A549 (cell line): Measurements from ENCODE around the gene FBXO7. TPM values are rescaled to one million over a fixed set of nuclear protein-coding genes. Genes with fewer than 3 reads are reported as not detected.

Experiments
- ATAC-seq, 2 experiments: fragments of 200-7000 bp in 1 of 2; fragments of >200 bp in 1 of 2; cut with Nextera tagmentation in 1 of 2; cut with Tn5 transposase in 1 of 2; 3 replicates each; pipeline versions ENCODE4 v1.8.0 to v1.9.1; 2018 to 2020; ENCODE audit warnings: mild to moderate bottlenecking in 1 of 2, moderate library complexity in 1 of 2
- CTCF ChIA-PET: fragments of 300-600 bp; sonication (Branson Sonifier 250); formaldehyde crosslinking; extraction: SDS; loops from one replicate; lab custom pipeline; 2021; ENCODE audit warnings: antibody characterized with exemption, inconsistent platforms; lab: Yijun Ruan, JAX
- POLR2A ChIA-PET: fragments of 350-600 bp; formaldehyde crosslinking; extraction: SDS; loops from one replicate; lab custom pipeline; 2021; ENCODE audit warnings: antibody characterized with exemption, inconsistent platforms; lab: Yijun Ruan, JAX
- DNase-seq, 2 experiments: peaks; one replicate each; pipeline versions ENCODE4 v3.0.0 to v3.0.0-alpha.2; 2011 to 2016; ENCODE audit warnings: low read depth in 1 of 2, low spot score in 1 of 2
- FAIRE-seq: peaks from 2 replicates; lab custom pipeline; 2011; peaks lifted over from hg19 to GRCh38; lab: Jason Lieb, UNC
- H3K27ac ChIP-seq, 2 experiments: fragments of >200 bp; sonication (Bioruptor Twin); formaldehyde crosslinking; 3 replicates each; pipeline ENCODE4 v1.5.1; 2016 to 2017
- H3K4me1 ChIP-seq: fragments of >200 bp; sonication (Bioruptor Twin); formaldehyde crosslinking; 3 replicates; pipeline ENCODE4 v1.6.1; 2016
- H3K4me2 ChIP-seq: fragments of >200 bp; sonication (Bioruptor Twin); formaldehyde crosslinking; 3 replicates; pipeline ENCODE4 v1.6.1; 2016
- H3K4me3 ChIP-seq: fragments of >200 bp; sonication (Bioruptor Twin); formaldehyde crosslinking; 3 replicates; pipeline ENCODE4 v1.5.1; 2016
- H3K9me3 ChIP-seq: fragments of >200 bp; sonication (Bioruptor Twin); formaldehyde crosslinking; 3 replicates; pipeline ENCODE4 v1.6.1; 2016
- ATOH8 ChIP-seq: fragments of 250-450 bp; sonication (Bioruptor Pico); IDR thresholded peaks from 2 replicates; pipeline ENCODE4 v1.5.0; 2020; ENCODE audit warnings: low read depth, mild to moderate bottlenecking, moderate library complexity
- BCL3 ChIP-seq: fragments of >200 bp; sonication (Bioruptor Twin); formaldehyde crosslinking; IDR thresholded peaks from 3 replicates; pipeline ENCODE4 v1.6.1; 2016
- BHLHE40 ChIP-seq: IDR thresholded peaks from 2 replicates; pipeline ENCODE4 v1.6.1; 2012; ENCODE audit warnings: low read depth, low read length, inconsistent platforms
- CEBPB ChIP-seq, 2 experiments: fragments of >200 bp in 1 of 2; sonication (Bioruptor Twin) in 1 of 2; formaldehyde crosslinking in 1 of 2; IDR thresholded peaks; 2 replicates each; pipeline ENCODE4 v1.6.1; 2012 to 2016
- CHD2 ChIP-seq: fragments of 150-350 bp; IDR thresholded peaks from 2 replicates; pipeline ENCODE4 v1.6.1; 2014; ENCODE audit warnings: low read length; ENCODE audit not compliant: partially characterized antibody
- CHD4 ChIP-seq: fragments of 200-600 bp; sonication (generic); IDR thresholded peaks from 2 replicates; pipeline ENCODE4 v1.6.1; 2016; ENCODE audit warnings: antibody characterized with exemption, mild to moderate bottlenecking, borderline replicate concordance
- E2F6 ChIP-seq: IDR thresholded peaks from 2 replicates; pipeline ENCODE4 v1.6.1; 2012; ENCODE audit warnings: low read depth, borderline replicate concordance
- EHMT2 ChIP-seq: fragments of 200-600 bp; sonication (generic); IDR thresholded peaks from 2 replicates; pipeline ENCODE4 v1.6.1; 2016; ENCODE audit warnings: antibody characterized with exemption, low read depth, mild to moderate bottlenecking, moderate library complexity
- EP300 ChIP-seq, 2 experiments: fragments of >200 bp; sonication (Bioruptor Twin); formaldehyde crosslinking; IDR thresholded peaks; 2 replicates in 1 of 2; 3 replicates in 1 of 2; pipeline ENCODE4 v1.6.1; 2016 to 2017
- ESRRA ChIP-seq: fragments of 150-350 bp; IDR thresholded peaks from 2 replicates; pipeline ENCODE4 v1.6.1; 2014; ENCODE audit warnings: mild to moderate bottlenecking, low read length, borderline replicate concordance
- FOSB ChIP-seq: fragments of 250-450 bp; sonication (Bioruptor Pico); IDR thresholded peaks from 2 replicates; pipeline ENCODE4 v1.5.0; 2020; ENCODE audit warnings: mild to moderate bottlenecking, moderate library complexity
- FOSL2 ChIP-seq, 2 experiments: fragments of 450-650 bp in 1 of 2; fragments of >200 bp in 1 of 2; sonication (Bioruptor Twin) in 1 of 2; formaldehyde crosslinking; IDR thresholded peaks; 2 replicates each; pipeline versions ENCODE4 v1.5.0 to v1.6.1; 2016 to 2020; ENCODE audit warnings: mild to moderate bottlenecking in 1 of 2, moderate library complexity in 1 of 2
- GATA3 ChIP-seq: IDR thresholded peaks from 2 replicates; pipeline ENCODE4 v1.6.1; 2012; ENCODE audit warnings: borderline replicate concordance
- HDAC2 ChIP-seq: fragments of 200-600 bp; sonication (generic); IDR thresholded peaks from 2 replicates; pipeline ENCODE4 v1.6.1; 2016
- HEYL ChIP-seq: fragments of 250-450 bp; sonication (Bioruptor Pico); IDR thresholded peaks from 2 replicates; pipeline ENCODE4 v1.8.0; 2021; ENCODE audit warnings: mild to moderate bottlenecking, moderate library complexity
- HOXA7 ChIP-seq: fragments of 250-450 bp; sonication (Bioruptor Pico); IDR thresholded peaks from 2 replicates; pipeline ENCODE4 v1.5.0; 2020; ENCODE audit warnings: mild to moderate bottlenecking, moderate library complexity
- HOXB13 ChIP-seq: fragments of 250-450 bp; sonication (Bioruptor Pico); IDR thresholded peaks from 2 replicates; pipeline ENCODE4 v1.5.0; 2020; ENCODE audit warnings: low read depth, mild to moderate bottlenecking, moderate library complexity
- HOXB5 ChIP-seq: fragments of 250-450 bp; sonication (Bioruptor Pico); IDR thresholded peaks from 2 replicates; pipeline ENCODE4 v1.5.0; 2020; ENCODE audit warnings: mild to moderate bottlenecking, moderate library complexity
- KDM5A ChIP-seq: fragments of 200-600 bp; sonication (generic); IDR thresholded peaks from 2 replicates; pipeline ENCODE4 v1.6.1; 2016; ENCODE audit warnings: antibody characterized with exemption, mild to moderate bottlenecking
- MAX ChIP-seq: IDR thresholded peaks from 2 replicates; pipeline ENCODE4 v1.6.1; 2012
- MYC ChIP-seq: IDR thresholded peaks from 2 replicates; pipeline ENCODE4 v1.6.1; 2012; ENCODE audit warnings: mild to moderate bottlenecking, inconsistent platforms, low read length, improper control_type of control experiment, borderline replicate concordance
- NFE2L2 ChIP-seq: fragments of 150-350 bp; conservative IDR thresholded peaks from 2 replicates; pipeline ENCODE4 v1.6.1; 2014; ENCODE audit warnings: low read length
- NR3C1 ChIP-seq: fragments of >200 bp; sonication (Bioruptor Twin); formaldehyde crosslinking; IDR thresholded peaks from 3 replicates; pipeline ENCODE4 v1.6.1; 2017
- POLR2A ChIP-seq: IDR thresholded peaks from 2 replicates; pipeline ENCODE4 v1.6.1; 2012; ENCODE audit warnings: mild to moderate bottlenecking, low read length
- POLR2AphosphoS2 ChIP-seq: conservative IDR thresholded peaks from 2 replicates; pipeline ENCODE4 v1.6.1; 2012; ENCODE audit warnings: low read length, improper control_type of control experiment, inconsistent platforms
- RAD21 ChIP-seq, 2 experiments: fragments of >200 bp in 1 of 2; sonication (Bioruptor Twin) in 1 of 2; formaldehyde crosslinking in 1 of 2; IDR thresholded peaks in 1 of 2; conservative IDR thresholded peaks in 1 of 2; 2 replicates in 1 of 2; 3 replicates in 1 of 2; pipeline ENCODE4 v1.6.1; 2012 to 2018; ENCODE audit warnings: inconsistent platforms in 1 of 2
- RCOR1 ChIP-seq: fragments of 150-350 bp; IDR thresholded peaks from 2 replicates; pipeline ENCODE4 v1.6.1; 2014; ENCODE audit warnings: antibody characterized with exemption, low read length, low read depth
- ZFP36 ChIP-seq: fragments of 450-650 bp; IDR thresholded peaks from 2 replicates; pipeline ENCODE4 v1.6.1; 2014; ENCODE audit warnings: borderline replicate concordance; ENCODE audit not compliant: partially characterized antibody
- WGBS: methylation state at CpG from one replicate; pipeline ENCODE4 v1.1.6; 2017; ENCODE audit errors: missing lambda C conversion rate; 5-methylcytosine and 5-hydroxymethylcytosine counted together
- polyA plus RNA-seq, 4 experiments: library from polyadenylated mRNA; depleted of rRNA in 3 of 4; stranded (reverse); fragments of >200 nt; fragmentation: RNase III in 1 of 4; extraction: RNeasy Plus Mini Kit Qiagen cat#74134 plus additional on column Dnase treatment in 1 of 4; gene quantifications; 2 replicates in 3 of 4; 3 replicates in 1 of 4; pipeline ENCODE4 v1.2.3, GENCODE V29; 2011 to 2017

FBXO7 gene
- polyA plus RNA-seq, 2 of the 4 experiments (the other 2 are of a cell fraction): 58.0 to 131 TPM

- TF ChIP-seq KDM5A (no peak), FOSL2 (IDR thresholded peaks at IDR 0.05) (no peak), FOSL2 (CRISPR knock-in tag; IDR thresholded peaks at IDR 0.05) (no peak), NFE2L2 (no peak)
- ChIA-PET CTCF (interaction anchor here (0.6 to 0.8 kb wide), 2 partner anchors 342 to 457 kb away, joined by 3 to 4 read pairs; no protein-coding TSS in a partner anchor), POLR2A (no interaction called here)
- no peak overlapping the region for H3K27ac ChIP-seq
- no peaks in the 10 kb centered on the region for H3K4me1 ChIP-seq
- no peak overlapping the region for H3K4me3 ChIP-seq
- FAIRE-seq (no peak), ATAC-seq (no peak), DNase-seq (no peak)
- no peak overlapping the region for H3K4me2 ChIP-seq
- 45% methylated on average over 4 of the region's 4 CpGs for WGBS
- H3K9me3 ChIP-seq: no peaks in the 10 kb centered on the region
Observed at GRCh38 chr22:32448980-32449379, 25.6 kb upstream of the FBXO7 start.

- CTCF ChIA-PET: no interaction called here
- DNase-seq (no peak), FAIRE-seq (no peak)
Observed at GRCh38 chr22:32457031-32457430, 17.6 kb upstream of the FBXO7 start.

GRCh38 chr22:32462452-32462851, 12.2 kb upstream of the FBXO7 start:
- no peak for DNase-seq
- 3% methylated on average over 3 of the region's 3 CpGs for WGBS

More at GRCh38 chr22:32457031-32457430, 17.6 kb upstream of the FBXO7 start:
- ATAC-seq: no peak
- Histone ChIP-seq H3K4me3 (no peak overlapping the region), H3K27ac (no peak overlapping the region), H3K4me2 (no peak overlapping the region), H3K9me3 (no peaks in the 10 kb centered on the region), H3K4me1 (no peaks in the 10 kb centered on the region)
- no peak for TF ChIP-seq BCL3
- no peak for TF ChIP-seq ZFP36
- no peak for TF ChIP-seq RAD21 (conservative IDR thresholded peaks at IDR 0.05 in 1 of 2, IDR thresholded peaks at IDR 0.05 in 1 of 2)
- no peak for TF ChIP-seq NR3C1
- no peak for TF ChIP-seq ATOH8 (CRISPR knock-in tag)
- TF ChIP-seq HOXB5 (CRISPR knock-in tag): no peak
- TF ChIP-seq KDM5A: no peak
- no peak for TF ChIP-seq HOXA7 (CRISPR knock-in tag)
- TF ChIP-seq E2F6: no peak
- no peak for TF ChIP-seq BHLHE40
- TF ChIP-seq HDAC2: no peak
- no peak for TF ChIP-seq CHD2
- TF ChIP-seq CHD4: no peak
- TF ChIP-seq RCOR1: no peak
- TF ChIP-seq EHMT2: no peak
- no peak for TF ChIP-seq ESRRA
- POLR2A ChIA-PET: no interaction called here
- WGBS: 75% methylated on average over 4 of the region's 4 CpGs

More at GRCh38 chr22:32462452-32462851, 12.2 kb upstream of the FBXO7 start:
- FAIRE-seq: no peak
- ATAC-seq: no peak
- Histone ChIP-seq H3K9me3 (no peaks in the 10 kb centered on the region), H3K4me1 (no peaks in the 10 kb centered on the region), H3K27ac (no peak overlapping the region), H3K4me2 (no peak overlapping the region), H3K4me3 (no peak overlapping the region)
- POLR2A ChIA-PET: no interaction called here
- TF ChIP-seq HOXB13: no peak
- TF ChIP-seq POLR2AphosphoS2: no peak
- no peak for TF ChIP-seq RAD21 (conservative IDR thresholded peaks at IDR 0.05 in 1 of 2, IDR thresholded peaks at IDR 0.05 in 1 of 2)
- no peak for TF ChIP-seq CEBPB (IDR thresholded peaks at IDR 0.05)
- TF ChIP-seq MYC: no peak
- TF ChIP-seq HEYL (CRISPR knock-in tag): no peak
- TF ChIP-seq ZFP36: no peak
- no peak for TF ChIP-seq EP300 (IDR thresholded peaks at IDR 0.05)
- TF ChIP-seq FOSB (CRISPR knock-in tag): no peak
- no peak for TF ChIP-seq ESRRA
- TF ChIP-seq RCOR1: no peak
- TF ChIP-seq FOSL2 (IDR thresholded peaks at IDR 0.05): no peak
- no peak for TF ChIP-seq FOSL2 (CRISPR knock-in tag; IDR thresholded peaks at IDR 0.05)
- no peak for TF ChIP-seq MAX
- TF ChIP-seq EHMT2: no peak
- no peak for TF ChIP-seq GATA3
- TF ChIP-seq POLR2A: no peak
- TF ChIP-seq E2F6: no peak
- CTCF ChIA-PET: no interaction called here
